Measurements from ENCODE around the gene SVIL. TPM values are rescaled to one million over a fixed set of nuclear protein-coding genes. Genes with fewer than 3 reads are reported as not detected.
"Not testable (repeated sequence)": the region's sequence is repeated elsewhere in the genome, so short reads cannot be mapped to it uniquely, and the experiment has no call there.

SVIL gene
- total and polyA plus RNA-seq, 2 of the 13 experiments (the other 11 are each of a cell fraction or from before 2014, with no cell fraction given): 3.9 to 12.1 TPM

GRCh38 chr10:29510483-29511157, 124.2 kb downstream of the SVIL start:
- in situ Hi-C loops (cut with HindIII; ENCODE audit: extremely low pct_ligation_motif_present, low pct_unique_long_range_greater_than_20kb); H3K9me3 ChIP-seq (ENCODE audit: low read length); H3K4me3 ChIP-seq (replicated peaks in 1 of 3; ENCODE audit: insufficient read depth in 1 of 3, low read depth in 2 of 3, low read length in 3 of 3); intact Hi-C loops (cut with micrococcal nuclease; ENCODE audit: unreplicated experiment); POLR2A ChIA-PET; H3K27ac ChIP-seq (ENCODE audit: extremely low read length, insufficient read depth, low read length); BruUV-seq (replicated peaks); H3K4me2 ChIP-seq (ENCODE audit: low read depth, low read length); ATAC-seq; H4K20me1 ChIP-seq (ENCODE audit: insufficient read depth, low read length); H2AFZ ChIP-seq (ENCODE audit: low read length); H3K36me3 ChIP-seq (replicated peaks in 1 of 2; ENCODE audit: control insufficient read depth in 1 of 2, insufficient read depth in 2 of 2, low read length in 2 of 2); H3K27me3 ChIP-seq (ENCODE audit: control insufficient read depth in 1 of 2, insufficient read depth in 2 of 2, low read length in 2 of 2); H3K79me2 ChIP-seq (ENCODE audit: insufficient read depth, low read length); H3K9ac ChIP-seq (ENCODE audit: insufficient read depth, low read depth, low read length); DNase-seq (ENCODE audit: low spot score); CTCF ChIA-PET (ENCODE audit: low intra/inter-chr PET ratio, low total read pairs): not testable (repeated sequence)
- peak; percentile 28 for FAIRE-seq
- WGBS (ENCODE audit: low lambda C conversion rate): 67% methylated on average over 3 of the region's 24 CpGs
- H3K4me1 ChIP-seq (ENCODE audit: insufficient read depth, low read length): peaks cover 16% of the 10 kb centered on the region

- no peak for ATAC-seq
Measured at GRCh38 chr10:29508554-29509244, 126.1 kb downstream of the SVIL start.

GRCh38 chr10:29507750-29508149, 127.0 kb downstream of the SVIL start:
- ATAC-seq; in situ Hi-C loops (cut with HindIII; ENCODE audit: extremely low pct_ligation_motif_present, low pct_unique_long_range_greater_than_20kb); BruUV-seq (replicated peaks); H3K27ac ChIP-seq (ENCODE audit: extremely low read length, insufficient read depth, low read length); H3K79me2 ChIP-seq (ENCODE audit: insufficient read depth, low read length); H3K4me2 ChIP-seq (ENCODE audit: low read depth, low read length); CTCF ChIA-PET (ENCODE audit: low intra/inter-chr PET ratio, low total read pairs); H3K9me3 ChIP-seq (ENCODE audit: low read length); intact Hi-C loops (cut with micrococcal nuclease; ENCODE audit: unreplicated experiment); H3K9ac ChIP-seq (ENCODE audit: insufficient read depth, low read depth, low read length); H3K4me3 ChIP-seq (replicated peaks in 1 of 3; ENCODE audit: insufficient read depth in 1 of 3, low read depth in 2 of 3, low read length in 3 of 3); H2AFZ ChIP-seq (ENCODE audit: low read length); H3K27me3 ChIP-seq (ENCODE audit: control insufficient read depth in 1 of 2, insufficient read depth in 2 of 2, low read length in 2 of 2); H4K20me1 ChIP-seq (ENCODE audit: insufficient read depth, low read length); H3K4me1 ChIP-seq (ENCODE audit: insufficient read depth, low read length); POLR2A ChIA-PET; DNase-seq (ENCODE audit: low spot score); H3K36me3 ChIP-seq (replicated peaks in 1 of 2; ENCODE audit: control insufficient read depth in 1 of 2, insufficient read depth in 2 of 2, low read length in 2 of 2); FAIRE-seq: not testable (repeated sequence)
- WGBS (ENCODE audit: low lambda C conversion rate): 94% methylated on average over 4 of the region's 4 CpGs

More at GRCh38 chr10:29508554-29509244, 126.1 kb downstream of the SVIL start:
- no peak for FAIRE-seq
- H4K20me1 ChIP-seq (ENCODE audit: insufficient read depth, low read length): no peaks in the 10 kb centered on the region
- H3K9ac ChIP-seq (ENCODE audit: insufficient read depth, low read depth, low read length): no peak overlapping the region
- H3K9me3 ChIP-seq (ENCODE audit: low read length): no peaks in the 10 kb centered on the region
- in situ Hi-C loops (cut with HindIII; ENCODE audit: extremely low pct_ligation_motif_present, low pct_unique_long_range_greater_than_20kb): no loop called here
- ChIA-PET CTCF (ENCODE audit: low intra/inter-chr PET ratio, low total read pairs) (no interaction called here), POLR2A (no interaction called here)
- TF ChIP-seq ZNF281 (CRISPR knock-in tag; IDR thresholded peaks at IDR 0.05; ENCODE audit: borderline replicate concordance) (no peak), ATF7 (IDR thresholded peaks at IDR 0.05) (no peak), ATF7 (CRISPR knock-in tag; IDR thresholded peaks at IDR 0.05) (no peak), ATRX (CRISPR knock-in tag; IDR thresholded peaks at IDR 0.05; ENCODE audit: borderline replicate concordance) (no peak), GATAD2A (CRISPR knock-in tag; IDR thresholded peaks at IDR 0.05) (no peak)
- H3K4me1 ChIP-seq (ENCODE audit: insufficient read depth, low read length): peaks cover 13% of the 10 kb centered on the region
- no TSS peak for BruUV-seq (replicated peaks)
- intact Hi-C loops (cut with micrococcal nuclease; ENCODE audit: unreplicated experiment): no loop called here
- H3K27me3 ChIP-seq (ENCODE audit: control insufficient read depth in 1 of 2, insufficient read depth in 2 of 2, low read length in 2 of 2): no peaks in the 10 kb centered on the region
- H3K4me2 ChIP-seq (ENCODE audit: low read depth, low read length): no peak overlapping the region
- H3K4me3 ChIP-seq (replicated peaks in 1 of 3; ENCODE audit: insufficient read depth in 1 of 3, low read depth in 2 of 3, low read length in 3 of 3): no peak overlapping the region
- peaks cover 0 to 6% of the 10 kb centered on the region in 2 experiments; a peak in 1 of 5 replicates for H3K36me3 ChIP-seq (replicated peaks in 1 of 2; ENCODE audit: control insufficient read depth in 1 of 2, insufficient read depth in 2 of 2, low read length in 2 of 2)
- no peaks in the 10 kb centered on the region for H3K79me2 ChIP-seq (ENCODE audit: insufficient read depth, low read length)
- no peak overlapping the region for H3K27ac ChIP-seq (ENCODE audit: extremely low read length, insufficient read depth, low read length)
- DNase-seq (ENCODE audit: low spot score): no peak
- 90% methylated on average over 13 of the region's 13 CpGs for WGBS (ENCODE audit: low lambda C conversion rate)
- no peak overlapping the region for H2AFZ ChIP-seq (ENCODE audit: low read length)
